SJCRH30 (cell line): ENCODE data around the gene PCMTD2. TPM values are rescaled to one million over a fixed set of nuclear protein-coding genes. Genes with fewer than 3 reads are reported as not detected.

Experiments used
- DNase-seq, 2 experiments: peaks; one replicate each; pipeline ENCODE4 v3.0.0-alpha.2; 2015 to 2020
- H3K27ac ChIP-seq: fragments of 250-450 bp; sonication (Bioruptor Pico); 2 replicates; pipeline ENCODE4 v1.5.1; 2020; ENCODE audit warnings: mild to moderate bottlenecking, moderate library complexity
- H3K27me3 ChIP-seq: fragments of 250-450 bp; sonication (Bioruptor Pico); 2 replicates; pipeline ENCODE4 v1.5.1; 2020; ENCODE audit warnings: mild to moderate bottlenecking, moderate library complexity
- H3K36me3 ChIP-seq: fragments of 250-450 bp; sonication (Bioruptor Pico); 2 replicates; pipeline ENCODE4 v1.5.1; 2020; ENCODE audit warnings: mild to moderate bottlenecking, moderate library complexity
- H3K4me1 ChIP-seq: fragments of 250-450 bp; sonication (Bioruptor Pico); 2 replicates; pipeline ENCODE4 v1.5.1; 2020; ENCODE audit warnings: mild to moderate bottlenecking, moderate library complexity
- H3K4me3 ChIP-seq: fragments of 250-450 bp; sonication (Bioruptor Pico); 2 replicates; pipeline ENCODE4 v1.5.1; 2020; ENCODE audit warnings: mild to moderate bottlenecking, moderate library complexity
- H3K9me3 ChIP-seq: fragments of 250-450 bp; sonication (Bioruptor Pico); replicated peaks from 2 replicates; pipeline ENCODE4 v1.5.1; 2020; ENCODE audit warnings: mild to moderate bottlenecking, moderate library complexity
- total RNA-seq: library from RNA; depleted of rRNA; stranded (reverse); fragments of >200 nt; shearing (Covaris generic); gene quantifications from 2 replicates; pipeline ENCODE4 v1.2.3, GENCODE V29; 2014; rRNA removed

PCMTD2 gene
- 24.2 and 31.0 TPM in 2 replicates for total RNA-seq

GRCh38 chr20:64255361-64256281 is at the start of gene PCMTD2:
PCMTD2 (plus strand) TSS chr20:64255748; CDS start chr20:64259966, 4,218 bp downstream.
- no peaks in the 10 kb centered on the region for H3K9me3 ChIP-seq
- DNase-seq: peak; percentile 83 to 94
- peak within 1 kb of the TSS; percentile 56 for H3K27ac ChIP-seq
- no peaks in the 10 kb centered on the region for H3K4me1 ChIP-seq
- H3K27me3 ChIP-seq: 0 out of 2 replicates have a peak, but pooled peaks cover 9% of the 10 kb centered on the region
- no peaks in the 10 kb centered on the region for H3K36me3 ChIP-seq
- H3K4me3 ChIP-seq: peak within 1 kb of the TSS; percentile 66

GRCh38 chr20:64206614-64207013 is 48.9 kb upstream of the PCMTD2 start:
- no peak for DNase-seq
- Histone ChIP-seq H3K4me3 (no peak overlapping the region), H3K27me3 (0 out of 2 replicates have a peak, but pooled peaks cover 5% of the 10 kb centered on the region), H3K36me3 (no peaks in the 10 kb centered on the region), H3K4me1 (peaks cover 12% of the 10 kb centered on the region), H3K9me3 (no peaks in the 10 kb centered on the region), H3K27ac (no peak overlapping the region)

DNA sequence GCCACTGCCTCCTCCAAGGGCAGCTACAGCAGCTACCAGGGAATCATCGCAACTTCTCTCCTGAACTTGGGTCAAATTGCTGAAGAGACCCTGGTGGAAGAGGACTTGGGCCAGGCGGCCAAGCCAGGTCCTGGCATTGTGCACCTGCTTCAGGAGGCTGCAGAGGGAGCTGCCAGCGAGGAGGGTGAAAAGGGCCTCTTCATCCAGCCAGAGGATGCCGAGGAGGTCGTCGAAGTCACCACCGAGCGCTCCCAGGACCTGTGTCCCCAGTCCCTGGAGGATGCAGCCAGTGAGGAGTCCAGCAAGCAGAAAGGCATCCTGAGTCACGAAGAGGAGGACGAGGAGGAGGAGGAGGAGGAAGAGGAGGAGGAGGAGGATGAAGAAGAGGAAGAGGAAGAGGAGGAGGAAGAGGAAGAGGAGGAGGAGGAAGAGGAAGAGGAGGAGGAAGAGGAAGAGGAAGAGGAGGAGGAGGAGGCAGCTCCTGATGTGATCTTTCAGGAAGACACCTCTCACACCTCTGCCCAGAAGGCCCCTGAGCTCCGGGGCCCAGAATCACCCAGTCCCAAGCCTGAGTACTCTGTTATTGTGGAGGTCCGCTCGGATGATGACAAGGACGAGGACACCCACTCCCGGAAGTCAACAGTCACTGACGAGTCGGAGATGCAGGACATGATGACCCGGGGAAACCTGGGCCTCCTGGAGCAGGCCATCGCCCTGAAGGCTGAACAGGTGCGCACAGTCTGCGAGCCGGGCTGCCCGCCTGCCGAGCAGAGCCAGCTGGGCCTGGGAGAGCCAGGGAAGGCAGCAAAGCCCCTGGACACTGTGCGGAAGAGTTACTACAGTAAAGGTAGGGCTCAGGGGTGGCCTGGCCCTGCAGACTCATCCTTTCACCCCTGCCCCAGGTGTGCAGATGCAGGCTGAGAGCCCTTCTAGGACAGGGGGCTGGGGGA is 47.6 kb upstream of the PCMTD2 start:
- Histone ChIP-seq H3K4me3 (no peak overlapping the region), H3K9me3 (no peaks in the 10 kb centered on the region), H3K27ac (no peak overlapping the region), H3K36me3 (no peaks in the 10 kb centered on the region), H3K4me1 (peaks cover 14% of the 10 kb centered on the region), H3K27me3 (peaks cover 5% of the 10 kb centered on the region; the same call in 1 of the 2 replicates)
- no peak for DNase-seq

DNA sequence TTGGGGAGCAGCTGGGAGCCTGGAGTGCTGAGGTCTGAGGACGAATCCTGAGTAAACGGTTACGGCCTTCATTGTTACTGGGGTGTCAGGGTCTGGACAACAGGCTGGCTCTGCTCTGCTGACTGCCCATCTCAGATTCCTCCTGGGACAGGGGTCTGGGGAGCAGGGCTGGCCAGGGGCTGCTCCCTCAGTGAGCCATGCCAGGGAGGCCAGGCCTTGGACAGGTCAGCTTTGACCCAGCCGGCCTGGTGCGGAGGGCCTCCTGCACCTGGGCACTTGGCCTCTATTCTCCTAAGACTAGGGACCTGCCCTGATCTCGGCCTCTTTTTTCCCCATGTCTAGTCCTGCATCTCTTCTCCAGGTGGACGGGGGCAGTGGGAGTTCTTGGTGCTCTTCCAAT is 46.4 kb upstream of the PCMTD2 start:
- H3K4me3 ChIP-seq: no peak overlapping the region
- peaks cover 8% of the 10 kb centered on the region; the same call in 1 of the 2 replicates for H3K27me3 ChIP-seq
- H3K36me3 ChIP-seq: no peaks in the 10 kb centered on the region
- no peak for DNase-seq
- peaks cover 13% of the 10 kb centered on the region for H3K4me1 ChIP-seq
- no peak overlapping the region for H3K27ac ChIP-seq
- H3K9me3 ChIP-seq: no peaks in the 10 kb centered on the region

- DNase-seq: no peak
- Histone ChIP-seq H3K4me3 (no peak overlapping the region), H3K4me1 (peaks cover 19% of the 10 kb centered on the region), H3K27ac (no peak overlapping the region), H3K36me3 (no peaks in the 10 kb centered on the region), H3K27me3 (peaks cover 8% of the 10 kb centered on the region; the same call in 1 of the 2 replicates), H3K9me3 (no peaks in the 10 kb centered on the region)
These were observed 44.7 kb upstream of the PCMTD2 start for GRCh38 chr20:64210656-64211369.

- Histone ChIP-seq H3K27me3 (peaks cover 8% of the 10 kb centered on the region; the same call in 1 of the 2 replicates), H3K4me3 (no peak overlapping the region), H3K4me1 (peaks cover 19% of the 10 kb centered on the region), H3K27ac (no peak overlapping the region), H3K36me3 (no peaks in the 10 kb centered on the region), H3K9me3 (no peaks in the 10 kb centered on the region)
- DNase-seq: no peak
These were observed 43.5 kb upstream of the PCMTD2 start for GRCh38 chr20:64211874-64212658.

GRCh38 chr20:64212755-64213154 is 42.8 kb upstream of the PCMTD2 start:
- no peak overlapping the region for H3K4me3 ChIP-seq
- no peaks in the 10 kb centered on the region for H3K36me3 ChIP-seq
- H3K4me1 ChIP-seq: peaks cover 19% of the 10 kb centered on the region
- peaks cover 8% of the 10 kb centered on the region; the same call in 1 of the 2 replicates for H3K27me3 ChIP-seq
- no peaks in the 10 kb centered on the region for H3K9me3 ChIP-seq
- H3K27ac ChIP-seq: no peak overlapping the region
- DNase-seq: peak; percentile 57 to 59

- Histone ChIP-seq H3K27me3 (peaks cover 8% of the 10 kb centered on the region; the same call in 1 of the 2 replicates), H3K36me3 (no peaks in the 10 kb centered on the region), H3K27ac (no peak overlapping the region), H3K4me3 (no peak overlapping the region), H3K4me1 (peaks cover 19% of the 10 kb centered on the region), H3K9me3 (no peaks in the 10 kb centered on the region)
- no peak for DNase-seq
These were observed 41.4 kb upstream of the PCMTD2 start for GRCh38 chr20:64214113-64214512.

DNA sequence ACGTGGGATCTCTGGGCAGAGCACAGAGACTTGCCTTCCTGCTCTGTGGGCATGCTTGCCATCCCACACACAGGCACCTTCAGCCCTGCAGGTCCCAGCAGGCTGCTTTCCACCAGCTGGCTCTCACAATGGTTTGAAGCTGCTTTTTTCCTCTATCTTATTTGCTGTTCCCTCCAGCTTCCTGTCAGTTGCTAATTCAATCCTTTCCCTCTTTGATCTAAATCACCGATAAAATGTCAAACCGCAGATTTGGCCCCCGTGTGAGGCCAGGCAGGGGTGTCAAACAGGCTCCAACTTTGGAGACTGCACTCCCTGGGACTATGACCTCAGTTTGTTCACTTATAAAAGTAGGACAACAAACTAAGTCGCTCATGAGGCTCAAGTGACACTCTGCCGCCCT is 40.6 kb upstream of the PCMTD2 start:
- Histone ChIP-seq H3K9me3 (no peaks in the 10 kb centered on the region), H3K27ac (no peak overlapping the region), H3K4me3 (no peak overlapping the region), H3K27me3 (peaks cover 8% of the 10 kb centered on the region; the same call in 1 of the 2 replicates), H3K4me1 (peaks cover 19% of the 10 kb centered on the region), H3K36me3 (no peaks in the 10 kb centered on the region)
- DNase-seq: peak in 1 of 2 experiments; percentile 35

DNA sequence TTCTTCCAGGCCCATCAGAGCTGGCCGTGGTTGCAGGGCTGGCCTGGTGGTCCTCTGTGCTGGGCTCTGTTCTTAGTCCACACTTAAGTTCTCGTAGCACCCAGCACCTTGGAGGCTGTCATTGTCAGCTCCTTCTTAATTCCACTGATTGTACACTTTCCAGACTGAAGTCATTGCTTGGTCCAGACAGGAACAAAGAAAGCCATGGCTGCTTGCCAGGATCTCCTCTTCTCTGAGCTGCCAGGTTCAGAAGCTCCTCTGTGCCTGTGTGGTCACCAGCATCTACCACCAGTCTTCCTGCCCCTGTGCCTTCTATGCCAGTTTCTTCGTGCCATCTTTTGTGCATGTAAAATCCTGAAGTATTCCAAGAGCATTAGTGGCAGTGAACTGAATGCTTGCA is 39.5 kb upstream of the PCMTD2 start:
- H3K27me3 ChIP-seq: peaks cover 6% of the 10 kb centered on the region; the same call in 1 of the 2 replicates
- H3K4me1 ChIP-seq: peaks cover 21% of the 10 kb centered on the region
- H3K9me3 ChIP-seq: no peaks in the 10 kb centered on the region
- H3K4me3 ChIP-seq: no peak overlapping the region
- H3K27ac ChIP-seq: no peak overlapping the region
- no peak for DNase-seq
- H3K36me3 ChIP-seq: no peaks in the 10 kb centered on the region

GRCh38 chr20:64216910-64217309 is 38.6 kb upstream of the PCMTD2 start:
- peaks cover 6% of the 10 kb centered on the region; the same call in 1 of the 2 replicates for H3K27me3 ChIP-seq
- no peak overlapping the region for H3K4me3 ChIP-seq
- H3K4me1 ChIP-seq: peaks cover 27% of the 10 kb centered on the region

GRCh38 chr20:64217539-64218221 is 37.9 kb upstream of the PCMTD2 start:
- Histone ChIP-seq H3K9me3 (no peaks in the 10 kb centered on the region), H3K4me3 (no peak overlapping the region), H3K27me3 (peaks cover 6% of the 10 kb centered on the region; the same call in 1 of the 2 replicates), H3K4me1 (peaks cover 31% of the 10 kb centered on the region), H3K27ac (no peak overlapping the region), H3K36me3 (no peaks in the 10 kb centered on the region)
- no peak for DNase-seq

More at GRCh38 chr20:64216910-64217309, 38.6 kb upstream of the PCMTD2 start:
- H3K36me3 ChIP-seq: no peaks in the 10 kb centered on the region
- H3K27ac ChIP-seq: no peak overlapping the region
- H3K9me3 ChIP-seq: no peaks in the 10 kb centered on the region
- no peak for DNase-seq

GRCh38 chr20:64219202-64219601 is 36.3 kb upstream of the PCMTD2 start:
- no peak overlapping the region for H3K4me3 ChIP-seq
- DNase-seq: no peak
- H3K27me3 ChIP-seq: peaks cover 3% of the 10 kb centered on the region; the same call in 1 of the 2 replicates
- peaks cover 37% of the 10 kb centered on the region for H3K4me1 ChIP-seq
- H3K27ac ChIP-seq: no peak overlapping the region
- no peaks in the 10 kb centered on the region for H3K9me3 ChIP-seq
- H3K36me3 ChIP-seq: no peaks in the 10 kb centered on the region
